Testis (tissue), 2 donors: ENCODE data around the gene GIPC2.

Experiments
- CTCF ChIP-seq, 3 experiments: fragments of 450-650 bp in 2 of 3; fragments of 200-600 bp in 1 of 3; sonication (generic) in 1 of 3; IDR thresholded peaks; one replicate each; pipeline ENCODE4 v1.5.1; 2016 to 2019; ENCODE audit warnings: antibody characterized with exemption in 3 of 3, mild to moderate bottlenecking in 2 of 3, moderate library complexity in 1 of 3
- POLR2A ChIP-seq: fragments of 450-650 bp; IDR thresholded peaks from one replicate; pipeline ENCODE4 v1.6.1; 2017; ENCODE audit warnings: antibody characterized with exemption, mild to moderate bottlenecking, moderate library complexity

GRCh38 chr1:78070758-78071157, 25.0 kb downstream of the GIPC2 start:
- TF ChIP-seq CTCF (IDR thresholded peaks at IDR 0.05) (no peak), POLR2A (no peak)
